Endothelial cell of umbilical vein (primary cell): ENCODE measurements around the gene FABP2. TPM values are rescaled to one million over a fixed set of nuclear protein-coding genes. Genes with fewer than 3 reads are reported as not detected.
"Not testable (repeated sequence)": the region's sequence is repeated elsewhere in the genome, so short reads cannot be mapped to it uniquely, and the experiment has no call there.

Source experiments
- BruUV-seq: library from RNA; stranded (reverse); fragments of 400-500 nt; replicated peaks from 2 replicates; lab custom pipeline; 2021; lab: Mats Ljungman, UMichigan
- CTCF ChIA-PET: fragments of 300-600, 350-600 bp; sonication (Branson Sonifier 250); formaldehyde crosslinking; loops from one replicate; lab custom pipeline; 2021; ENCODE audit warnings: antibody characterized with exemption, inconsistent platforms; lab: Charles Lee
- POLR2A ChIA-PET: fragments of 300-600, 350-600 bp; sonication (Branson Sonifier 250); formaldehyde crosslinking; loops from one replicate; lab custom pipeline; 2021; ENCODE audit warnings: antibody characterized with exemption, inconsistent platforms; lab: Charles Lee
- DNase-seq: peaks from one replicate; pipeline ENCODE4 v3.0.0-alpha.2; 2011; ENCODE audit warnings: low read depth, low spot score
- FAIRE-seq: peaks from 2 replicates; lab custom pipeline; 2011; peaks lifted over from hg19 to GRCh38; lab: Jason Lieb, UNC
- H2AFZ ChIP-seq: 2 replicates; pipeline ENCODE4 v1.6.0; 2012; ENCODE audit warnings: low read depth, low read length, control low read depth, inconsistent platforms
- H3K27ac ChIP-seq: 2 replicates; pipeline ENCODE4 v1.5.1; 2011; ENCODE audit warnings: low read depth, mild to moderate bottlenecking, control low read depth, low read length, moderate library complexity; ENCODE audit not compliant: insufficient read depth
- H3K27me3 ChIP-seq, 2 experiments: 2 replicates each; pipeline versions ENCODE4 v1.6.0 to v1.6.1; 2011; ENCODE audit warnings: low read length in 2 of 2, mixed read lengths in 1 of 2; ENCODE audit not compliant: control insufficient read depth in 2 of 2, insufficient read depth in 2 of 2
- H3K36me3 ChIP-seq, 2 experiments: 2 replicates in 1 of 2; 3 replicates in 1 of 2; pipeline ENCODE4 v1.5.1; 2011; ENCODE audit warnings: low read length in 2 of 2, mild to moderate bottlenecking in 1 of 2, moderate library complexity in 1 of 2; ENCODE audit not compliant: control insufficient read depth in 2 of 2, insufficient read depth in 2 of 2; ENCODE audit errors: extremely low read depth in 1 of 2
- H3K4me1 ChIP-seq: 3 replicates; pipeline ENCODE4 v1.5.1; 2011; ENCODE audit warnings: mild to moderate bottlenecking, low read length; ENCODE audit not compliant: control insufficient read depth, insufficient read depth; ENCODE audit errors: extremely low read depth
- H3K4me2 ChIP-seq: 2 replicates; pipeline ENCODE4 v1.6.1; 2011; ENCODE audit warnings: low read length, control low read depth, mixed read lengths; ENCODE audit not compliant: insufficient read depth
- H3K4me3 ChIP-seq, 3 experiments: fragments of 200-600 bp in 1 of 3; sonication (generic), shearing (Covaris generic) in 1 of 3; replicated peaks in 1 of 3; 2 replicates each; pipeline ENCODE4 v1.5.1; 2011 to 2016; ENCODE audit warnings: control low read depth in 3 of 3, low read length in 3 of 3, mild to moderate bottlenecking in 2 of 3, inconsistent platforms in 1 of 3, low read depth in 1 of 3, moderate library complexity in 1 of 3; ENCODE audit not compliant: insufficient read depth in 1 of 3
- H3K79me2 ChIP-seq: 2 replicates; pipeline ENCODE4 v1.6.0; 2012; ENCODE audit warnings: low read length, inconsistent platforms; ENCODE audit not compliant: control insufficient read depth, insufficient read depth
- H3K9ac ChIP-seq: replicated peaks from 2 replicates; pipeline ENCODE3; 2011; ENCODE audit warnings: low read length, control low read depth; ENCODE audit not compliant: insufficient read depth; ENCODE audit errors: extremely low read depth
- H3K9me1 ChIP-seq: replicated peaks from 3 replicates; pipeline ENCODE4 v1.6.0; 2011; ENCODE audit warnings: mild to moderate bottlenecking, low read length; ENCODE audit not compliant: control insufficient read depth, insufficient read depth; ENCODE audit errors: extremely low read depth
- H3K9me3 ChIP-seq: replicated peaks from 2 replicates; pipeline ENCODE4 v1.5.1; 2012; ENCODE audit warnings: low read length, inconsistent platforms; ENCODE audit not compliant: control insufficient read depth, insufficient read depth
- H4K20me1 ChIP-seq: replicated peaks from 2 replicates; pipeline ENCODE3; 2011; ENCODE audit warnings: mild to moderate bottlenecking, low read length; ENCODE audit not compliant: control insufficient read depth, insufficient read depth; ENCODE audit errors: extremely low read depth
- dilution Hi-C: fragments of 300-500 bp; cut with MboI; formaldehyde crosslinking; loops from one replicate; pipeline ENCODE4 v1.15.0; 2019; ENCODE audit warnings: low sequenced_read_pairs; ENCODE audit not compliant: extremely low pct_ligation_motif_present
- intact Hi-C: fragments of 100-400 bp; cut with micrococcal nuclease; formaldehyde crosslinking; loops from one replicate; pipeline ENCODE4 v1.10.0; 2022
- polyA plus RNA-seq, 4 experiments: library from polyadenylated mRNA; depleted of rRNA in 3 of 4; stranded (reverse) in 3 of 4; unstranded in 1 of 4; fragments of >200 nt; gene quantifications; 2 replicates each; pipeline versions ENCODE4 v1.2.1 to v1.2.3, GENCODE V29; 2011 to 2012; ENCODE audit warnings: missing spikeins in 1 of 4
- total RNA-seq: library from RNA; stranded (reverse); gene quantifications from 2 replicates; pipeline ENCODE4 v1.2.3, GENCODE V29; 2021

Gene FABP2
- total and polyA plus RNA-seq, 2 donors (not counting 3 experiments of a cell fraction or from before 2014, with no cell fraction given), result not detected

GRCh38 chr4:119370392-119370791 is 48.5 kb upstream of the FABP2 start:
- H3K79me2 ChIP-seq, H3K27me3 ChIP-seq, H3K36me3 ChIP-seq, H2AFZ ChIP-seq, H3K9me1 ChIP-seq, DNase-seq, intact Hi-C loops, CTCF ChIA-PET, H3K4me3 ChIP-seq, H4K20me1 ChIP-seq, H3K4me1 ChIP-seq, POLR2A ChIA-PET, H3K27ac ChIP-seq, H3K9ac ChIP-seq, dilution Hi-C loops, H3K9me3 ChIP-seq, H3K4me2 ChIP-seq, BruUV-seq: not testable (repeated sequence)
- peak; percentile 67 for FAIRE-seq

GRCh38 chr4:119366802-119367201 is 44.9 kb upstream of the FABP2 start:
- POLR2A ChIA-PET, result not testable (repeated sequence)

GRCh38 chr4:119364203-119364602 is 42.3 kb upstream of the FABP2 start:
- FAIRE-seq, H3K9me1 ChIP-seq, H3K4me2 ChIP-seq, DNase-seq, H3K4me3 ChIP-seq, H3K27me3 ChIP-seq, H3K4me1 ChIP-seq, BruUV-seq, CTCF ChIA-PET, H3K79me2 ChIP-seq, H3K9ac ChIP-seq, intact Hi-C loops, dilution Hi-C loops, POLR2A ChIA-PET, H2AFZ ChIP-seq, H3K9me3 ChIP-seq, H4K20me1 ChIP-seq, H3K27ac ChIP-seq, H3K36me3 ChIP-seq: not testable (repeated sequence)

More at GRCh38 chr4:119366802-119367201, 44.9 kb upstream of the FABP2 start:
- CTCF ChIA-PET, DNase-seq, H3K4me2 ChIP-seq, BruUV-seq, H3K9ac ChIP-seq, H4K20me1 ChIP-seq, FAIRE-seq, H3K4me3 ChIP-seq, H3K4me1 ChIP-seq, dilution Hi-C loops, H3K9me3 ChIP-seq, H2AFZ ChIP-seq, H3K27me3 ChIP-seq, H3K27ac ChIP-seq, intact Hi-C loops, H3K79me2 ChIP-seq, H3K36me3 ChIP-seq, H3K9me1 ChIP-seq: not testable (repeated sequence)

- dilution Hi-C loops, H3K9me1 ChIP-seq, H3K9ac ChIP-seq, H3K4me1 ChIP-seq, CTCF ChIA-PET, FAIRE-seq, H3K4me2 ChIP-seq, H3K27me3 ChIP-seq, POLR2A ChIA-PET, H3K9me3 ChIP-seq, H3K4me3 ChIP-seq, H2AFZ ChIP-seq, DNase-seq, H3K27ac ChIP-seq, H3K79me2 ChIP-seq, intact Hi-C loops, H4K20me1 ChIP-seq, H3K36me3 ChIP-seq, BruUV-seq: not testable (repeated sequence)
These were observed 41.4 kb upstream of the FABP2 start for GRCh38 chr4:119363372-119363771.
